Non-pigmented ciliary epithelial cell (primary cell): ENCODE measurements around the gene PACS2.
"Not testable (repeated sequence)": the region's sequence is repeated elsewhere in the genome, so short reads cannot be mapped to it uniquely, and the experiment has no call there.

Experiments used
- DNase-seq: peaks from one replicate; pipeline ENCODE4 v3.0.0-alpha.2; 2010; ENCODE audit warnings: low read depth

PACS2 gene

DNA sequence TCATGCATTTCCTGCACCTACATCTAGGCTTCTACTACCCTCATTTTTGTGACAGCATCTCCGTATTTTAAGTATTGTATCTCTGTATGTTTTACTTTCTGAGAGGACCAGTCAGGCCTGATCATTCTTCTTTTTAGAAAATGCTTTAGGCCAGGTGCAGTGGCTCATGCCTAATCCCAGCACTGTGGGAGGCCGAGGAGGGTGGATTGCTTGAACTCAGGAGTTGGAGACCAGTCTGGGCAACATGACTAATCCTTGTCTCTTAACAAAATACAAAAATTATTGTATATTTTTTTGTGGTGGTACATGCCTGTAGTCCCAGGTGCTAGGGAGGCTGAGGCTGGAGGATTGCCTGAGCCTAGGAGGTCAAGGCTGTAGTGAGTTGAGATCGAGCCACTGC, 36.9 kb downstream of the PACS2 start:
- DNase-seq: no peak

- DNase-seq: peak; percentile 65
Measured at GRCh38 chr14:105351920-105352851, 37.6 kb downstream of the PACS2 start.

- DNase-seq: no peak
Measured at GRCh38 chr14:105353136-105353535, 38.6 kb downstream of the PACS2 start.

DNA sequence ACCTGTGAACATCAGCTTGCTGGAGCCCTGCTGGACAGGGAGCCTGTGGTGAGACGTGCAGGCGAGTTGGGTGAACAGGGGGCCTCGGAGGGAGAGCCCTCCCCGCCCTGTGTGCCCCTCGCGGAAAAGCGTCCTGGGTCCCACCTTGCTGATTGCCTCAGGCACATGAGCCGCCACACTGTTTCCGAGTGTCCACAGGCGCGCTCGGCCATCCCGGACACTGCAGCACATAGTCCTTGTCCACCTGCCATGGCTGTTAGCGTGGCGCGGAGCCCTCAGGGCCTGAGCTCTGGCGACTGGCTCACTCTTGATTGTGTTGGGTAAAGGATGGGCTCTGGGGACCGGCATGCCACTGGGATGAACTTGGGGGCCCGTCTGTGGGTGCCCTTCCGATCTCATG, 40.0 kb downstream of the PACS2 start:
- DNase-seq: no peak

GRCh38 chr14:105355049-105355575, 40.6 kb downstream of the PACS2 start:
- DNase-seq: no peak

DNA sequence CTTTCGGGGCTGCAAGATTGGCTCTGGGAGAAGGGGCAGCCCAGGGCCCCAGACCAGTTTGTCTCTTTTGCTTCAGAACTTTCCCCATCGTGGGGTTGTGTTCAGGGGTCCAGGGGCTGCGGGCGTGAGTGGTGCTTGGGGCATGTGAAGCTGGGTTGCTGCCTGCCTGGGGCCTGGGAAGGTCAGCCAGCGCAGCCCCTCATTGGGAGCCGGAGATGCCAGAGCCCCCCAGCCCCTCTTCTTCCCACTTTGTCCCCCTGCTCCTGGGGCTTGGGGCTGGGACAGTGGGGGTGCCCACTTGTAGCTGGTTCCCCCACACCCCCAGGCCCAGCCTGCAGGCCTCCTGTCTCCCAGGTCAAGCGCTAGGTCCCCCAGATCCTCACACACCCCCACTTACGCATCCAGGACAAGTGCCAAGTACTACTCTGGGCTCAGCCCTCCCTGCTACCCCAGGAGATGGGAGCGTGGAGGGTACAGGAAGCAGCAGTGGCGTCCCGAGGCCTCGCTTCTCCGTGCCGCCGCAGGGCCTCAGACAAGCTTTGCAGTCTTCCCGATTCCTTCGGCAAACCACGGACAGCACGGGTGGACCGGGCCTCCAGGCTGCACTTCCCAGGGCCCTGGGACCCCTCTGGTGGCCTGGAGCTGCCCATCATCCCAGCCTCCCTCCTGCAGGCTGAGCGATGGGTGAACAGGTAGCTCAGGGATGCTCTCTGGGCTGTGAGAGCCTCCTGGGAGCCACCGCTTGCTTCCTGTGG, 41.5 kb downstream of the PACS2 start:
- DNase-seq: no peak

- DNase-seq: no peak
Measured at GRCh38 chr14:105356927-105357326, 42.4 kb downstream of the PACS2 start.

DNA sequence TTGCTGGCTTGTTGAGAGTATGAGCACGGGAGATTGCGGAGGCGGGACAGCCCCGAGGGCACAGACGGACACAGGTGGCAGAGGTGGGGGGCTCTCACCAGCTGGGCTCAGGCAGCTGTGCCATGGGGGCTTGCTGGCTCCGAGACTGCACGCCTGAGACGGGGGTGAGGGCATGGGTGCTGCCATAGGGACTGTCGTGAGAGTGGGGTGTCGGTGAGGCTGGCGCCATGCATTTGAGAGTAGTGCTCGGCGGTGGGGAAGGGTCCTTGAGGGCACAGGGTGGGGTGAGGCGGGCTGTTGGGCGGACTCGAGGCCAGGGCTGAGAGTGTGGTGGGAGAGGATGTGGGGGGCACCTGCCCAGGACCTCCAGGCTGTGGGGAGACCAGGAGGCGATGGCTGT, 43.1 kb downstream of the PACS2 start:
- DNase-seq: no peak

GRCh38 chr14:105358140-105358846, 43.7 kb downstream of the PACS2 start:
- DNase-seq: no peak

DNA sequence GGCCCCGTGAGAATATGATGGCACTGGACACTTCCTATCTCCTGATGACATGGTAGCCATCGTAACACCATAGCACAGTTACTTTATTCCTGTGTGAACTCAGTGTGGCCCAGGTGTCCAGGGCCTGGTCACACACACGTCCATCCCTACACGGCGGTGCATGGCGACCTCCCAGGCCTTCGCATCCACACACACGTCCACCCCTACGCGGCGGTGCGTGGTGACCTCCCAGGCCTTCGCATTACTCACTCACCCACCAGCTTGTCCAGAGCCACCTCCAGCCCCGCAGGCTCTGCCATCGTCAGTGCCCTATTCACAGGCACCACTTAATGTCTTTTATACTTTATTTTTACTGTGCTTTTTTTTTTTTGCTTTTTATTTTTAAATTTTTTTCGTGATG, 44.4 kb downstream of the PACS2 start:
- DNase-seq: no peak

DNA sequence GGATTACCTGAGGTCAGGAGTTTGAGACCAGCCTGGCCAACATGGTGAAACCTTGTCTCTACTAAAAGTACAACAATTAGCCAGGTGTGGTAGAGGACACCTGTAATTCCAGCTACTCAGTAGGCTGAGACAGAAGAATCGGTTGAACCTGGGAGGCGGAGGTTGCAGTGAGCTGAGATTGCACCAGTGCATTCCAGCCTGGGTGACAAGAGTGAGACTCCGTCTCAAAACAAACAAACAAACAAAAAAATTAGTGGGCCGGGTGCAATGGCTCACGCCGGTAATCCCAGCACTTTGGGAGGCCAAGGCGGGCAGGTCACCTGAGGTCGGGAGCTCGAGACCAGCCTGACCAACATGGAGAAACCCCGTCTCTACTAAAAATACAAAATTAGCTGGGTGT, 46.9 kb downstream of the PACS2 start:
- not testable (repeated sequence) for DNase-seq

DNA sequence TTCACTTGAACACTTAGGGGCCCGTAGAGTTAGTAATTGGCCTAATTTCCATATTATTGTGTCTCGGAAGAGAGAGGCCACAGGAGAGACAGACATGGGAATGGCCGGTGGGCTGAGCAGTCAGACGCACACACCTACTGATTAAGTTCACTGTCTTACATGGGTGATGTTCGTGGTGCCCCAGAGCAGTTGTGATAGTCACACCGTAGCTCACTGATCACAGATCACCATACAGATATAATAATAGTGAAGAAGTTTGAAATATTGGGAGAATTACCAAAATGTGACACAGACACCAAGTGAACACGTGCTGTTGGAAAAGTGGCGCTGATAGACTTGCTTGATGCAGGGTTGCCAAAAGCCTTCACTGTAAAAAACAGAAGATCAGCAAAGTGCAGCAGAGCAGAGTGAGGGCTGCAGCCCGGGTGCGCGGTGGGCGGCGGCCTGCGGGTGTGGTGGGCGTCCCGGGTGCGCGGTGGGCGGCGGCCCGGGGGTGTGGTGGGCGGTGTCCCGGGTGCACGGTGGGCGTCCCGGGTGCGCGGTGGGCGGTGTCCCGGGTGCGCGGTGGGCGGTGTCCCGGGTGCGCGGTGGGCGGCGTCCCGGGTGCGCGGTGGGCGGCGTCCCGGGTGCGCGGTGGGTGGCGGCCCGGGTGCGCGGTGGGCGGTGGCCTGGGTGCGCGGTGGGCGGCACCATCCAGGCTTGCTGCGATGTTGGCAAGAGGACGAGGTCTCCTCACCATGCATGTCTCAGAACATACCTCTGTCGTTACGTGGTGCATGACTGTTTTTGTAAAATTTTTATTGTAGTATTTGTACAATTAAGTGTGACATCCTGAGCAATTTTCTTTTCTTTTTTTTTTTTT, 49.5 kb downstream of the PACS2 start:
- peak; percentile 23 for DNase-seq

GRCh38 chr14:105365101-105365500, 50.6 kb downstream of the PACS2 start:
- DNase-seq: no peak

DNA sequence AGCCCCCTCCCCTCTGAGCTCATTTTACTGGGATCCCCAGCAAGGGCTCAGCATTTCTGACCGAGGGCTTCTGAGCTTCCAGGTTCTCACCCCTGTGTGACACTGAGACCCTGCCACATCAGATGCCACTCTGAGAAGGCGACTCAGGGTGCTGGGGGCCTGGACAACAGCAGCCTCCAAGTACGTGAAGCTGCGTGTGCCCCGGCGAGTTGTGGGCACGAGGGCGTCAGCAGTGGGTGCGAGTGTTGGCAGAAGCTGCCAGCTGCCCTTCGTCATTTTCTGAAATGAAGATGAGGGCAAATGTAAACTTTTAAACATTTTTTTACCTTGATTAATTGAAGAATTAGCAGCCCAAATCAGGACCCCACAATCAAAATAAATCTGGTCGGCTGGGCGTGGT, 51.1 kb downstream of the PACS2 start:
- DNase-seq: no peak

- DNase-seq: no peak
Measured at GRCh38 chr14:105366386-105367074, 52.0 kb downstream of the PACS2 start.

DNA sequence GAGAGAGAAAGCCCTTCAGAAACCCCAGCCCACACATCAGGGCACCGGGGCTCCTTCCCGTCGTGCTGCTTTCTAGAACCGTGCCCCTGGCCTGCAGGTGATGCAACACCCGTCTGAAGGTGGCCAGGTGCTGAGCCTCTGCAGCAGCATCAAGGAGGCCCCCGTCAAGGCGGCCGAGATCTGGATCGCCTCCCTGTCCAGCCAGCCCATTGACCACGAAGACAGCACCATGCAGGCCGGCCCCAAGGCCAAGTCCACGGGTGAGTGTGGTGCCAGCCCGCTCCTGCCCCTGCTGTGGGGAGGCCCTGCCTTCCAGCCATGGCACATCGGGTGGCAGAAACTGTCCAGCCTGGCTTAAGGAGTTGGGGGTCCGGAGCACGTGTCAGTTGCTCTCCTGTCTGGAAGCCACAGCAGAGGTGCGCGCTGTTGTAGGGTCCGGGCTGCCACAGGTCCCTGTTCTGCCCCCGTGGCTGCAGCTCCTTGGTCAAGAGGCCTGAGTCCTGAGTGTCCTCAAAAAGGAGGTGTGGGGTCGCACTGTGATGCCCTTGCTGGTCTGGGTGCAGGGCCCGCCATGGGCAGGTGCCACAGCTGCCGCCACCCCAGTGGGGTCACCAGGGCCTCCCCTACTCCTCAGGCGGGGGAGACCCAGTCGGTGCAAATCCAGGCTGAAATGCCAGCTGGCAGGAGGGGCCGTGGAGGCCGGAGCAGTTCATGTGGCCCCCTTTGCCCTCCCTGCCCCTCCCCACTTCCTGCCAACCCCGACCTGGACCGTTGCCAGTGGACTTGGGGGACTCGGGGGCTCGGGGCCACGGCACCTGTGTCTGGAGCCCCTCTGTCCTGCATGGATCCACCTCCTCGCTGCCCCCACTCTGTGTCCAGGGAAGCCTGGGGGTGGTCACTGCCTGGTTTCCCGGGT, 52.8 kb downstream of the PACS2 start:
- no peak for DNase-seq

- no peak for DNase-seq
Measured at GRCh38 chr14:105368032-105368417, 53.5 kb downstream of the PACS2 start.

- no peak for DNase-seq
Measured at GRCh38 chr14:105368426-105368825, 53.9 kb downstream of the PACS2 start.

- DNase-seq: no peak
Measured at GRCh38 chr14:105368910-105369652, 54.5 kb downstream of the PACS2 start.
